ENCODE results near the gene RASGRP3.

Gene RASGRP3

DNA sequence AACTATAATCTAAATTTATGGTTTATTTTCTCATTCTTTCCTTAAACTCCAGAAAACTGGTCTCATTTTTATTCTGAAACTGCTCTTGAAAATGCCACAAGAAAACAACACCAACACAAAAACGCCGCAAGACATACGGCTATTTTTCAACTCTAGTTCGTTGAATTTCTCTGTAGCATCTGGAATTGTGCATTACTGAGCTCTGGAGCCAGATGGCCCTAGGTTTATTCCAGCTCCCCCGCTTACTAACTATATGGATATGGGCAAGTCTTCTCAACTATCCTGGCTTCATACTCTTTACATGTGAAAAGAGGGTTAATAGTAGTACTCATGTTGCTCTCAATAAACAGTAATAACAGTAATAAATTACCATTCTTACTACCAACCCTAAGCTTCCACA is 102.8 kb downstream of the RASGRP3 start:
- no peak for DNase-seq (ENCODE audit: low read depth)

DNA sequence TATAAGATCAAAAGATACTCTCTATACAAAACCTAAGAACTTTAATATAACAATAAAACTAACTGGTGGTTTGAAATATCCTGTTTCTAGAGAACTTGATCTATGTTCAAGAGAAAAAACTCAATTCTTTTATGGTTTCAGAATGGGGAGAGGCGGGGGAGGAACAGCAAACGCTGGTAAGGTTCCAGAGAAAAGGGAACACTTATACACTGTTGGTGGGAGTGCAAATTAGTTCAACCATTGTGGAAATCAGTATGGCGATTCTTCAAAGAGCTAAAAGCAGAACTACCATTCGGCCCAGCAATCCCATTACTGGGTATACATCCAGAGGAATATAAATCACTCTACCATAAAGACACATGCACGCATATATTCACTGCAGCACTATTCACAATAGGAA is 105.4 kb downstream of the RASGRP3 start:
- DNase-seq (ENCODE audit: low read depth) = no peak

DNA sequence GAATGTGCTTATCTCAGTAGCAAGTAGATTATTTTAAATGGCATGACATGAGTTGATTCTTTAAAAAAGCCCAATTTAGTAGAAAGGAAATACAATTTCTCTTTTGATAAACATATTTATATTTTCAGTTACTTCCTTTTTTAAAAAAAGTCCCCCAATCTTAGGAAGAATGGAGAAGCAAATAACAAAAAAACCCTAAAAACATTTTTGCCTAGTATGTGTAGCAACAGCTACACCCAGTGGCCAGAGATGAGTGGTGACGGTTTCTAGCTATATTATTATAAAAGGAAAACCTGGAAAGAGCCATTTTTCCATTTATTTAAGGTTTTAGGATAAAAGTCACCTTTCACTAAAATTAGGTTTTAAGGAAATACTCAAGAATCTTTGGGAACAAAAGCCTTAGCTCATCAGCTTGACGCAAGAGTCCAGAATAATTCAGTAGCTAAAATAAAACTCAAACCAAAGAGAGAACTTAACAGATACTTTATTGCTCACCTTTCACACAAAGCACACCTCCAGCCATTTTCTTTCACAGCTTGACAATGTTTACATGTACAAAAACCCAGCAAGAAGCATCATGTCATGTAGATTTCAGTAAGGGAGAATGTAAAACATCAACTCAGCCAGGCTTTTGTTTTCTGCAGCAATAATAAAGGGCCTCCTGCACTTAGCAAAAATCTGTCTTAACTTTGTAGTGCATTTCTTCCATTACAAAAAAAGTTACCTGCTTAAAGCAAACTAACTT is 106.9 kb downstream of the RASGRP3 start:
- no peak for DNase-seq (ENCODE audit: low read depth)

DNA sequence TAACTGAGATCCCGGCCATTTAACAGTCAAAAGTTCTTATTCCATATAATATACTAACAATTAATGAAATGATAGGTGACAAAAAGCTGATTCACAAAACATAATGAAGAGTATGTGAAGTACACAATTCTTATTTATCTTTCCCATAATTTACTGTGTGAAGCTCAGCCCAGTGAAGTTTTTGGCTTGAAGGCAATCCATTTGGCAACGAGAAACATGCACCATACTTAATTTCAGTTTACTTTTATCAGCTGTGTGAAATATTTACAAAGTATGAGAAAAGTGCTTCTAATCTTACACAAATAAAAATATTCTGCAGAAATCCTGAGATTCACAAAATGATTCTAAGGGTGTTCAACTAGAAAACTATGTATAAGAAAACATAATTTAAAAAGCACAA is 110.3 kb downstream of the RASGRP3 start:
- DNase-seq (ENCODE audit: low read depth) = no peak

DNA sequence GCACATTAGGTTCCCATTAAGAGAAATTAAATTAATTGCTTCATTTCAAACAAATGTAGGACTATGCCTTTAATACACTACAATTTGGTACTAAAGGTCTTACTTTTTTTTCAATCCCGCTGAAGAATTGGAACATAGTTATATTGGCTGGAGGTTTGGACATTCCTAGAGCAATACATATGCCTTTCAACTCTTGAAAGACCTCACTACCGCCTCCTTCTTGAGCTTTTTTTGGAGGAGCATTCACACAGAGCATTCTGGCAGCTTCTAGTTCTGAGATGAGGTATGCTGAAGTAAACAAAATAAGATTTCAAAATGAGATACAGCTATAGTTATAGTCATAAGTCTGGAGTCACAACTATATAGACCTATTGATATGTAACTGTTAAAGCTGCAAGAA is 111.8 kb downstream of the RASGRP3 start:
- DNase-seq (ENCODE audit: low read depth) = no peak

DNA sequence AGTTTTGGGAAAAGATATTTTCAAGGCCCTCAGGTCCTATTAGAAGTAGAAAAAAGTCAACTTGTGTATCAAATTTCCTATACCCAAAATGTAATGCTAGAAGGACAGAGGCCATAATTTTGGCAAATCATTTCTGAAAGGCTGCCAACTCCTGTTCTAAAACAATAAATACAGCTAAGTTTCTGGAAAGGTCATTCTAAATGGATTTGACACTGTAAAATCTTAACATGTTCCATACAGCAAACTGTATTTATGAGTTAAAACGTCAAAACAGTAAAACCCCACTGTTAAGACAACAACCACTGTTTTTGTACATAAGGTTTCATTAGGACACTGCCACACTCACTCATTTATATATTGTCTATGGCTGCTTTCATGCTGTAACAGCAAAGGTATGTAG is 113.0 kb downstream of the RASGRP3 start:
- DNase-seq (ENCODE audit: low read depth) = no peak

DNA sequence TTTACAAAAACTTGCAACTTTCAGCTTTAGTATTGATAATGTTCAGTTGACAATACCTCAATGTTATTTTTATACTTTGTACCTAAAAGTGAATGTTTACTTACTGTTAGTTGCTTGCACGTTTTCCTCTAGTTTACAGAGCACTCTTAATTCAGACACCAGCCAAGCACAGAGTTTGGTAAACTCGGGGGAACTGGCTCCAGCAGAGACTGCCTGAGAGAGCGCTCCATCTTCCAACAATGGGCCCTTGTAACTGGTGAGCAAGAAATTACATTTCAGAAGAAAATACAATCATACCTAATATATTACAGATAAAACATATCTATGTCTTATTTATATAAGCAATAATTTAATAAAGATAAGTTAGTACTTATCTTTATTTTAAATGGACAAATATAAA is 118.9 kb downstream of the RASGRP3 start:
- no peak for DNase-seq (ENCODE audit: low read depth)

DNA sequence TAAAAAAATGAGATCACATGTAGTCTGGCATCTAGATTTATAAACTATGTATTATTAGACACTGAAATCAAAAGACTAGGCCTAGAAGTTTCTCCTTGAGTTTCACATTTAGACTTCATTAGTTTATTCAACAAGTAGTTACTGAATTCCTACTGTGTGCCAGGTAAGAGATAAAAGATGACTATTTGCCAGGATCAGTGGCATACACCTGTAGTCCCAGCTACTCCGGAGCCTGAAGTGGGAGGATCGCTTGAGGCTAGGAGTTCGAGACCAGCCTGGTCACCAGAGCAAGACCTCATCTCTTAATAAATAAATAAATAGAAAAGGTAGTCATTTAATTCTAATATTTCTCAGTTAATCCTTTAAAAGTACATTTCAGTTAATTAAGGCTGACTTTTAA is 120.6 kb downstream of the RASGRP3 start:
- no peak for DNase-seq (ENCODE audit: low read depth)

DNA sequence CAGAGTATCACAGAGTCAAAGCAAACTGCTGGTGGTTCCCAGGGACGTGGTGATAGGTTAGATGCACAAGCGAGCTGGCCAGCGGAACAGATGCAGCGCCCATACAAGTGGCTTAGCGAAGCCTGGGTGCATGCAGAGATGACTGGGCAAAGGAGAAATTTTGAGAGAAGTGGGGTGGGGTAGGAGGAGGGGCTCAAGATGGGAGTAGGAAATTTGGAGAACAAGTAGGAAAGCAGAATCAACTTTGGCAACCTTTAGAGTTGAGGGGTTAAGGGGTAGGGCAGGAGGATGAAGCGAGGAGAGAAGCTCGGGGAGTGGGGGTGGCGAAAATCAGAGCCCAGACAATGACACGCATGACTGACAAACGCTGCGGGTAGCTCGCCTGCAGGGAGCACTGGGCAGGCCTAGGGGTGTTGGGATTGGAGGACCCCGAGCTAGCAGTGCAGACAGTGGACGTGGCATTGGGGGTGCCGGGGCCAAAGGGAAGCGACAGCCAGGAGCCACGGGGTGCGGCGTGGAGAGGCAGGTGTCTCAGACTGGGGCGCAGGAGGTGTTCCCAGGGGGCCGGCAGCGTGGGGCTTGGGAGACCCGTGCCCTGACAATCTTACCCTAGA is 122.2 kb downstream of the RASGRP3 start:
- no peak for DNase-seq (ENCODE audit: low read depth)

DNA sequence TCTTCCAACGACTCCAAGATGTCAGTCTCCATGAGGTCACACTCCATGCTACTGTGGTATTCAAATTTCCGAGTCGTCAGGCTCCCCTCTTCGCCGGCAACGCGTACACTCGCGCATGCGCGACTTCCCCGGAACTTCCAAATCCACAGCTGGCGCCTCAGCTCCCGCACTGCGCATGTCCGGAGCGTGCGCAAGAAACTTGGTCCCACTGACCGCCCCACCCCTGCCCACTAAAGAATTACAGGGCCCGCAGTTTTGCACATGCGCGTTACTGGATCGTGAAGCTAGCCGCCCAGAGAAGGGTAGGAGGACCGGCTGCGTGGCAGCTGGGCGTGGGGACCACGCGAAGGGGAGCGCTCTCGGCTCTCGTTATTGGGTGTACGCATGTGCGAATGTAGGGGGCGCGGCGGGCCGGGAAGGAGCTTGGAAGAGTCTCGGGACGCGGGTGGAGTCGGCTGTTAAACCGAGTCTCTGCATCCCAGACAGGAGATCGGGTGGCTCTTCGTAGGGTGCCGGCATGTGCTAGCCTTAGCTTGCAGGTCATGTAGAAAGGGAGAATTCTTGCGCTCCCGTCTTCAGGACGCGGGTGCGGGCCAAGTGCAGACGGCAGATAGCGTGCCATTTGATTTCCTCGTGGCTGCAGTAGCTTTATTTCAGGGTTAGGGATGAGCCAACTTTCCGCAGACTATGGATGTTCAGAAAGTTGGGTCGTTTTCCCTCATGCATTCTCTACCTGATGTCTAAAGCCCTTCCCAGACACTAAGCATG is 122.9 kb downstream of the RASGRP3 start, which contains the start of gene FAM98A:
FAM98A (minus strand) TSS at position 125 of the 768 bp plus-strand sequence; CDS start at position 47, 78 bp downstream.
- DNase-seq (ENCODE audit: low read depth) = peak; percentile 96

DNA sequence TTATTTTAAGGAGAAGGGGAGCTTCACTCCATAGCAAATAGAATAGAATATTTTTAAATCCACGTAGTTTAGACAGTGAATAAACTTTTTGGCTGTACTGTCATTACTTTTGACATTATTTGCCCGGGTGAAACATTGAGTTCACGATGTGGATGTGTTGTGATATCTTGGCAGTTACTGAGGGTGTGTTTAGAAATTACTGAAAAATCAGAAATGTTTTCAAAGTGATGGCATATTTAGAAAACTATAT is 123.4 kb downstream of the RASGRP3 start:
- DNase-seq (ENCODE audit: low read depth) = no peak

DNA sequence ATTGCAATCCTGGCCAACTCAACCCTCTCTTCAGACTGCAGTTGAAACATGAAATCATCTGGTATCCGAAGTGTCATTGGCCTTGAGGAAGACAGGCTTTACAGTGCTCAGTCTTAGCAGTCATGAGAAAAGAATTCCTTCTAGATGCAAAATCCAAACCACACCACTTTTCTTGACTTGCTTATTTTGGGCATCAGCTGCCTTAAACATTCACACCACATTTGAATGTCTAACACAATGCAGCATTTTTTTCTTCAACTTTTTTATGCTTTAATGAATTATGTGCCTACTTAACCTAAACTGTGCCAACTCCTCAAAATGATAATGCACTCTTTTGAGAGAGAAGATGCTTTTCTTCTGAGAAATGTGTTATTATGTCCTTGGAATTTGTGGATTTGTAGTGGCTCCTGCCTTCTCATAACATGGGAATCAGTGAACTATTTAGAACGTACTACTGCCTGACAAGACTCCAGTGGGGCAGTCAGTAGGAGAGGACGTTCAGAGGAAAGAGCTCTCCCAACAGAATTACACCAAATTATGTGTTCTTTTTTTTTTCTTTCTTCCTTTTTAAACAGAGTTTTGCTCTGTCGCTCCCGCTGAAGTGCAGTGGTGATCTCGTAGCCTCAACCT is 125.9 kb downstream of the RASGRP3 start:
- DNase-seq (ENCODE audit: low read depth) = no peak

DNA sequence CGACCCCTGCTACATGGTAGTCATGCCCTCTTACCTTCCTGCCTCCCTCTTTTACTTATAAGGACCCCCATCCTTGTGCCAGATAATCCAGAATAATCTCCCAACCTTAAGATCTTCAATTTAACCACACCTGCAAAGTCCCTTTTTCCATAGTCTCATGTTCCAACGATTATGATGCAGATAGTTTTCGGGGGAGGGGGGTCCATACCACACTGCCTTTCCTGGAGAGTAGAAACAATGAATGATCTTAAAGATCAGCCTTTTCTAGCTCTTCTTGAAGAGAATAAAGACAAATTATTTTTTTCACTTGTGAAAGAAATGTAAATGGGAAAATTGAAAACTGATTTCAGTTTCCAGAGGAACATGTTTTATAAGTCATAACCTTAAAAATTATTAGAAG is 127.0 kb downstream of the RASGRP3 start:
- no peak for DNase-seq (ENCODE audit: low read depth)

DNA sequence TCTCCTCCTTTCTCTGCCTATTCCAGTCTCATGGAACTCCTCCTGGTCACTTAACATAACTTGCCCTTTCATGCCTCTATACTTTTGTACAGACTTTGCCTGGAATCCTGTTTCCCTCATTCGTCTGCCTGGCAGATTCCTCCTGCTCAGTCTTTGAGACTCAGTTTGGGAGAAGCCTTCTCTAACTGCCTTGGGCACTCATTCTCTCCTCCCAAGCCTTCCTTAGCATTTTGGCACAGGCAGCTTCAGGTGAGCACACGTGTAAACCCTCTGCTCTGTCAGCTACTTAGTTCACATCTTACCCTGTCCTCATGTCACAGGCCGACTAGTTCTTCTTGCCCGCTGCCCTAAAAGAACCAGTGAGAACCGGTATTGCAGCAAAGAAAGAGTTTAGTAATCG is 128.6 kb downstream of the RASGRP3 start:
- DNase-seq (ENCODE audit: low read depth) = no peak

DNA sequence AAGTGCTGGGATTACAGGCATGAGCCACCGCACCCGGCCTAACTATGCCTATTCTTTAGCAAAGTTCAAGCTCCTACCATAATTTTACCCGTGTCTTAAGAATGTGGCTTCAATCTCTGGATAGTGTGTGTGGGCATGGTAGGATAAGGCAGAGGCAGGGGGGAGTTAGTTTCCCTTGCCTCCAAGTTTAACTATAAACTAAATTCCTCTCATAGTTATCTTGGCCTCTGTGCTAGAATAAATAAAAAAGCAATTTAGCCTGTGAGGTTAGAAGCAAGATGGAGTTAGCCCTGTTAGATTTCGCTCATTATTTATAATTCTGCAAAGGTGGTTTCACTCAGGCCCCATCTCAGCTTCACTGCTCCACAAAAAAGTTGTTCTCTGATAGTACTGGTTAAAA is 129.7 kb downstream of the RASGRP3 start:
- no peak for DNase-seq (ENCODE audit: low read depth)

DNA sequence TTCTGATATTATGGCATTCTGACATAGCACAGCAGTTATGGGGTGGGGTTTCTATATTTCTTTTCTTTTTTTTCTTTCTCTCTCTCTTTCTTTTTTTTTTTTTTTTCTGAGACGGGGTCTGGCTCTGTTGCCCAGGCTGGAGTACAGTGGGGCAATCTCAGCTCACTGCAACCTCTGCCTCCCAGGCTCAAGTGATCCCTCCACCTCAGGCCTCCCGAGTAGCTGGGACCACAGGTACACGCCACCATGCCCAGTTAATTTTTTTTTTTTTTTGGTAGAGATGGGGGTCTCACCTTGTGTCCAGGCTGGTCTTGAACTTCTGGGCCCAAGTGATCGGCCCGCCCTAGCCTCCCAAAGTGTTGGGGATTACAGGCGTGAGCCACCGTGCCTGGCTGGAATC is 130.2 kb downstream of the RASGRP3 start:
- DNase-seq (ENCODE audit: low read depth) = no peak

DNA sequence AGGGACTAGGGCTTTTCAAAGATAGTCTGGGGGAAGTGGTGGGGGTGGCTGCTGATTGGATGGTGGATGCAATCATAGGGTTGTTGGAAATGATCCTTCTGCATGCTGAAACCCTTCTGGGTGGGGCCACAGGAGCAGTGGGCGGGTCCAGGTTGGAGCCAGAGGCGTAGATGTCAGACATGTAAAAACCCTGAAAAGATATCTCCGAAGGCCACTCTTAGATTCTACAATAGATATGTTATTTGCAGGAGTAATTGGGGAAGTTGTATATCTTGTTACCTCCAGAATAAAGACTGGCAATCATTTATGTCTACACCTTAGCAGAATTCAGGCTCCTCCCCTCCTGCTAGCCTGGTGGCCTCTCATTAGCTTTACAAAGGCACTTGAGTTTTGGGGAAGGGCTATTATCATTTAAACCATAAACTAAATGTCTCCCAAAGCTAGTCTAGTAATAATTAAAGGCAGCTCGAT is 130.8 kb downstream of the RASGRP3 start:
- no peak for DNase-seq (ENCODE audit: low read depth)

DNA sequence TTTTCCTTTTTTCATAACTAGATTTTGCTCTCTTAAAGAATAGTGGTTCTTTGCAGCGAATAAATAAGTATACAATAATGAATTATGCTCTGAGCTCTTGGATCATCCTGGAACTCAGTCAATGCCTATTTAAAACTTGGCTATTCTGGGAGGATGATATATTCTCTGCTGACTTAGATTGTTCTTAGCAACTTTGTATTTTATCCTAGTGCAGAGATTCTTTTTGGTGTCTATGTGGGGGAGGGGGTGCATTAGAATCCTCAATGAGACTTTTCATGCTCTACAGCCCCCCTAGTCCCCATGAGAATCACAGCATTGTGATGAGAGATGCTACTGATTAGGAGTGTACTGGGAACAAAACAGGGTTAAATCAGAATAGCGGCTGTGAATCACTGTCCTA is 131.5 kb downstream of the RASGRP3 start:
- no peak for DNase-seq (ENCODE audit: low read depth)

DNA sequence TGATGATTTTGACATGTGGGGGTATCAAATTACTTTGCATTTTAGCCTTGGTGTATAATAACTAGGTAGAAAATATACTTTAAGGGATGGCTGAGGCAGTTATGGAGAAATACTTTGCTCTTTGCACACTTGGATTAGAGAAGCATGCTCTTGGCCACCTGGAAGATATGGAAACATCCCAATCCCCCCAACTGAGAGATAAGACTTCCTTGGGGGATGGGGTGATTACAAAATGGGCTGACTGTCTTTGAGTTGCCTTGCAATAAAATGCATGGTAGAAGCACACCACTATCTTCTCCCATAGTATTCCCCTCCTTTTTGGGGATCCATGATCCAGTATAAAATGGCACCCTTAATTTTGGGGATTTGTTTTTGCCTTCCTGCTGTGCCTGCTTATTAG is 137.7 kb downstream of the RASGRP3 start:
- no peak for DNase-seq (ENCODE audit: low read depth)

All from stimulated activated CD8-positive, alpha-beta memory T cell treated with anti-CD3 and anti-CD28 coated beads, Interleukin-15, amount 100 ng/mL, for 1 hour (primary cell).